HepG2 (cell line): ENCODE results near the gene MMP23B. TPM values are rescaled to one million over a fixed set of nuclear protein-coding genes. Genes with fewer than 3 reads are reported as not detected.
A peak's percentile ranks its signal among the peaks of the same experiment; 100 is the strongest.

Source experiments
- ATAC-seq: fragments of 200-7000 bp; cut with Tn5 transposase; 3 replicates; pipeline ENCODE4 v1.9.1; 2020; ENCODE audit warnings: mild to moderate bottlenecking, moderate library complexity
- BruUV-seq: library from RNA; stranded (reverse); fragments of 400-500 nt; replicated peaks from 2 replicates; lab custom pipeline; 2021; lab: Mats Ljungman, UMichigan
- CTCF ChIA-PET: fragments of 300-600 bp; formaldehyde crosslinking; extraction: SDS; loops from one replicate; lab custom pipeline; 2021; ENCODE audit warnings: low total read pairs, inconsistent platforms, low intra/inter-chr PET ratio; lab: Yijun Ruan, JAX
- POLR2A ChIA-PET: fragments of 350-600 bp; sonication (Branson Sonifier 250); formaldehyde crosslinking; loops from one replicate; lab custom pipeline; 2020; ENCODE audit warnings: antibody characterized with exemption, inconsistent platforms; lab: Yijun Ruan, JAX
- DNase-seq: peaks from one replicate; pipeline ENCODE4 v3.0.0-alpha.2; 2015; ENCODE audit warnings: low spot score
- FAIRE-seq: peaks from 3 replicates; lab custom pipeline; 2011; peaks lifted over from hg19 to GRCh38; lab: Jason Lieb, UNC
- H2AFZ ChIP-seq: one replicate; pipeline ENCODE4 v1.6.1; 2011; ENCODE audit warnings: low read length, inconsistent platforms
- H3K27ac ChIP-seq: fragments of 300-600 bp; 3 replicates; pipeline ENCODE4 v1.8.0; 2011; ENCODE audit warnings: mixed run types, mild to moderate bottlenecking, mixed read lengths, low read length, inconsistent platforms; ENCODE audit not compliant: insufficient read depth; ENCODE audit errors: extremely low read length
- H3K27me3 ChIP-seq, 2 experiments: fragments of 200-600 bp in 1 of 2; 2 replicates in 1 of 2; 3 replicates in 1 of 2; pipeline versions ENCODE4 v1.6.0 to v1.8.0; 2011; ENCODE audit warnings: low read length in 2 of 2, mild to moderate bottlenecking in 2 of 2, moderate library complexity in 2 of 2, inconsistent platforms in 1 of 2; ENCODE audit not compliant: insufficient read depth in 2 of 2, control insufficient read depth in 1 of 2
- H3K36me3 ChIP-seq, 2 experiments: fragments of 200-600 bp in 1 of 2; replicated peaks in 1 of 2; 2 replicates in 1 of 2; 3 replicates in 1 of 2; pipeline versions ENCODE4 v1.5.1 to v1.8.0; 2011; ENCODE audit warnings: low read length in 2 of 2, inconsistent platforms in 1 of 2; ENCODE audit not compliant: insufficient read depth in 2 of 2, control insufficient read depth in 1 of 2
- H3K4me1 ChIP-seq: 2 replicates; pipeline ENCODE4 v1.5.1; 2012; ENCODE audit warnings: low read length, inconsistent platforms; ENCODE audit not compliant: insufficient read depth
- H3K4me2 ChIP-seq: 2 replicates; pipeline ENCODE4 v1.6.0; 2011; ENCODE audit warnings: low read depth, low read length, inconsistent platforms
- H3K4me3 ChIP-seq, 3 experiments: fragments of 200-600 bp in 1 of 3; sonication (generic), shearing (Covaris generic) in 1 of 3; replicated peaks in 1 of 3; 2 replicates each; pipeline ENCODE4 v1.5.1; 2011 to 2016; ENCODE audit warnings: low read length in 3 of 3, inconsistent platforms in 2 of 3, low read depth in 2 of 3, mild to moderate bottlenecking in 2 of 3, control low read depth in 1 of 3, mixed read lengths in 1 of 3; ENCODE audit not compliant: insufficient read depth in 1 of 3
- H3K79me2 ChIP-seq: one replicate; pipeline ENCODE4 v1.6.1; 2011; ENCODE audit warnings: low read length, inconsistent platforms; ENCODE audit not compliant: insufficient read depth
- H3K9ac ChIP-seq: 2 replicates; pipeline ENCODE4 v1.6.0; 2011; ENCODE audit warnings: mild to moderate bottlenecking, low read depth, low read length, inconsistent platforms; ENCODE audit not compliant: insufficient read depth
- H3K9me3 ChIP-seq: 2 replicates; pipeline ENCODE4 v1.5.1; 2012; ENCODE audit warnings: mild to moderate bottlenecking, low read length
- H4K20me1 ChIP-seq: 2 replicates; pipeline ENCODE4 v1.6.0; 2011; ENCODE audit warnings: inconsistent platforms, mild to moderate bottlenecking, low read length, moderate library complexity; ENCODE audit not compliant: insufficient read depth
- AGO2 ChIP-seq: fragments of 200-400 bp; formaldehyde crosslinking; optimal IDR thresholded peaks from 2 replicates; pipeline ENCODE3; 2017; ENCODE audit warnings: mild to moderate bottlenecking, low read depth, low read length, moderate library complexity
- FOSL1 ChIP-seq: sonication (generic); formaldehyde crosslinking; IDR thresholded peaks from 2 replicates; pipeline ENCODE4 v1.9.0; 2021; ENCODE audit warnings: missing genetic modification reagents, borderline replicate concordance
- HNRNPL ChIP-seq: fragments of 200-400 bp; formaldehyde crosslinking; IDR thresholded peaks from 2 replicates; pipeline ENCODE4 v1.6.1; 2017; ENCODE audit warnings: mild to moderate bottlenecking, low read depth, low read length
- HOXA3 ChIP-seq: sonication (generic); formaldehyde crosslinking; IDR thresholded peaks from 2 replicates; pipeline ENCODE4 v1.5.0; 2020; ENCODE audit warnings: missing genetic modification reagents
- SIN3B ChIP-seq: fragments of 150-350 bp; IDR thresholded peaks from 2 replicates; pipeline ENCODE4 v1.6.1; 2014; ENCODE audit warnings: low read length
- SOX5 ChIP-seq: IDR thresholded peaks from 2 replicates; pipeline ENCODE4 v1.6.1; 2016; ENCODE audit warnings: borderline replicate concordance
- ZFP41 ChIP-seq: sonication (generic); formaldehyde crosslinking; IDR thresholded peaks from 2 replicates; pipeline ENCODE4 v1.4.0; 2020; ENCODE audit warnings: mild to moderate bottlenecking, missing genetic modification reagents, borderline replicate concordance
- WGBS: methylation state at CpG from one replicate; pipeline ENCODE4 v1.1.6; 2017; ENCODE audit warnings: low lambda C conversion rate; 5-methylcytosine and 5-hydroxymethylcytosine counted together
- in situ Hi-C: cut with HindIII; loops from 2 replicates; pipeline ENCODE4 v1.10.0; 2017; ENCODE audit warnings: low pct_unique_long_range_greater_than_20kb; ENCODE audit not compliant: extremely low pct_ligation_motif_present
- intact Hi-C: fragments of 100-400 bp; cut with micrococcal nuclease; formaldehyde crosslinking; loops from one replicate; pipeline ENCODE4 v1.10.0; 2022; ENCODE audit not compliant: unreplicated experiment
- polyA plus RNA-seq, 8 experiments: library from polyadenylated mRNA; depleted of rRNA in 3 of 8; stranded (reverse) in 7 of 8; unstranded in 1 of 8; fragments of >200 nt; fragmentation: Illumina TruSeq in 4 of 8; extraction: Trizol in 4 of 8; gene quantifications; 2 replicates each; pipeline versions ENCODE4 v1.2.1 to v1.2.3, GENCODE V29; 2011 to 2016; ENCODE audit warnings: low read depth in 4 of 8, missing spikeins in 1 of 8, mixed read lengths in 1 of 8; ENCODE audit not compliant: insufficient read depth in 1 of 8
- total RNA-seq, 5 experiments: library from RNA; depleted of rRNA; stranded (reverse); fragments of >200 nt; fragmentation: Illumina TruSeq; extraction: Trizol; gene quantifications; 2 replicates each; pipeline ENCODE4 v1.2.3, GENCODE V29; 2016; ENCODE audit warnings: low read depth in 1 of 5

The MMP23B gene
- total and polyA plus RNA-seq, 2 of the 13 experiments (the other 11 are each of a cell fraction or from before 2014, with no cell fraction given): 0.61 to 0.75 TPM

DNA sequence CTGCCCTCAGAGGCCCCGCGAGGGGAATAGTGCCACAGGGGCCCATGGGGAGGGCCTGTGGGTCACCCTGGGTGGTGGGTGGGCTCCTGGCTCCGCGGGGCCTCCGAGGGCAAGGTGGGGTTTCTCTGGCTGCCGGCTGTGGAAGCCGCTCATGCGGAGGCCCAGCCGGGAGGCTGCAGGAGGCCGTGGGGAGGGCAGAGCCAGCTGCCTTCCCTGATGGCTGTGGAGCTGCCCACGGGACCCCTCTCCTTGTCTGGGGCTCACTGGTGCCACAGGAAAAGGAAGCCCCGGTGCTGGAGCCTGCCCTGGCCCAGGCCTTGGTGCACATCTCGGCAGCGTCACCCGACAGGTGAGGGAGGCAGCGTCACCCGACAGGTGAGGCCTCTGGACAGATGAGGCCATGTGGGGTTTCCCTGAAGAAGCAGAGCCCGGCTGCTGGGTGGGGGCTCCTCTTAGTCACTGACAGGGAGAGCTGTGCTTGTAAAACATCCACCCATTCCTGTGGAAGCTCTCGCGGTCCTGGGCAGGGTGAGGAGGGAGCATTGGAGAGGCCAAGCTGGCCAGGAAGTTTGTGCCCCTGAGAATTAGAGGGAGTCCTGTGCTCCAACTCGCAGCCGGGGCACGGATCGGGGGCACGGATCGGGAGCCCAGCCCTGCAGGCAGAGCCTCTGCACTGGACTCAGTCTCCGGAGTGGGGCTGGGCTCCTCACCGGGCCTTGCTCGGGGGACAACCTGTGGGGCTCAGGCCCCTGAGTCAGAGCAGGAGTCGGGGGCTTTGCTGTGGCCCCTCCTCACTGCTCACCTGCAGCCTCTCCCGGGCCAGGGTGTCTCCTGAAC, 10.6 kb upstream of the MMP23B start:
- Histone ChIP-seq H2AFZ (no peak overlapping the region), H3K4me2 (no peak overlapping the region), H4K20me1 (peaks cover 4% of the 10 kb centered on the region; the same call in 1 of the 2 replicates), H3K9me3 (no peaks in the 10 kb centered on the region), H3K4me1 (peaks cover 13% of the 10 kb centered on the region), H3K4me3 (no peak overlapping the region), H3K79me2 (peaks cover 14% of the 10 kb centered on the region), H3K36me3 (peaks cover 1 to 14% of the 10 kb centered on the region in 2 experiments; a peak in 2 of 5 replicates), H3K27ac (no peak overlapping the region), H3K27me3 (no peaks in the 10 kb centered on the region; a peak in 1 of 5 replicates), H3K9ac (no peak overlapping the region)
- ATAC-seq (no peak), DNase-seq (no peak), FAIRE-seq (no peak)
- POLR2A ChIA-PET: no interaction called here
- in situ Hi-C loops (no loop called here), intact Hi-C loops (no loop called here)
- no TSS peak for BruUV-seq
- CTCF ChIA-PET: no interaction called here
- TF ChIP-seq AGO2: peak; percentile 13
- TF ChIP-seq HNRNPL: no peak
- no peak for TF ChIP-seq FOSL1 (CRISPR knock-in tag)
- TF ChIP-seq ZFP41 (CRISPR knock-in tag): no peak
- no peak for TF ChIP-seq HOXA3
- WGBS: 87% methylated on average over 3 of the region's 31 CpGs

- intact Hi-C loops: no loop called here
- Histone ChIP-seq H3K4me2 (no peak overlapping the region), H3K4me3 (no peak overlapping the region), H3K4me1 (peaks cover 6% of the 10 kb centered on the region), H3K27me3 (no peaks in the 10 kb centered on the region)
- CTCF ChIA-PET: no interaction called here
- POLR2A ChIA-PET: no interaction called here
- no peak for TF ChIP-seq SIN3B
- TF ChIP-seq AGO2: peak; percentile 6
- no peak for TF ChIP-seq SOX5 (CRISPR knock-in tag)
- TF ChIP-seq, all 625 proteins: peak for 1
- Histone ChIP-seq H3K36me3 (peaks cover 1 to 14% of the 10 kb centered on the region in 2 experiments; a peak in 2 of 5 replicates), H4K20me1 (no peaks in the 10 kb centered on the region), H2AFZ (no peak overlapping the region), H3K9ac (no peak overlapping the region), H3K79me2 (peaks cover 6% of the 10 kb centered on the region), H3K27ac (no peak overlapping the region), H3K9me3 (no peaks in the 10 kb centered on the region)
- 86% methylated on average over 13 of the region's 21 CpGs for WGBS
- no peak for DNase-seq
- in situ Hi-C loops: no loop called here
- no peak for ATAC-seq
- BruUV-seq: no TSS peak
- no peak for FAIRE-seq
Observed at GRCh38 chr1:1622010-1622787, 9.8 kb upstream of the MMP23B start.
